ENCODE results near the gene STARD13.

- TF ChIP-seq, protein P1, sequence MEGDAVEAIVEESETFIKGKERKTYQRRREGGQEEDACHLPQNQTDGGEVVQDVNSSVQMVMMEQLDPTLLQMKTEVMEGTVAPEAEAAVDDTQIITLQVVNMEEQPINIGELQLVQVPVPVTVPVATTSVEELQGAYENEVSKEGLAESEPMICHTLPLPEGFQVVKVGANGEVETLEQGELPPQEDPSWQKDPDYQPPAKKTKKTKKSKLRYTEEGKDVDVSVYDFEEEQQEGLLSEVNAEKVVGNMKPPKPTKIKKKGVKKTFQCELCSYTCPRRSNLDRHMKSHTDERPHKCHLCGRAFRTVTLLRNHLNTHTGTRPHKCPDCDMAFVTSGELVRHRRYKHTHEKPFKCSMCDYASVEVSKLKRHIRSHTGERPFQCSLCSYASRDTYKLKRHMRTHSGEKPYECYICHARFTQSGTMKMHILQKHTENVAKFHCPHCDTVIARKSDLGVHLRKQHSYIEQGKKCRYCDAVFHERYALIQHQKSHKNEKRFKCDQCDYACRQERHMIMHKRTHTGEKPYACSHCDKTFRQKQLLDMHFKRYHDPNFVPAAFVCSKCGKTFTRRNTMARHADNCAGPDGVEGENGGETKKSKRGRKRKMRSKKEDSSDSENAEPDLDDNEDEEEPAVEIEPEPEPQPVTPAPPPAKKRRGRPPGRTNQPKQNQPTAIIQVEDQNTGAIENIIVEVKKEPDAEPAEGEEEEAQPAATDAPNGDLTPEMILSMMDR (IDR thresholded peaks at IDR 0.05; ENCODE audit: insufficient read depth, low read length) = no peak
- TF ChIP-seq GABPA (IDR thresholded peaks at IDR 0.05; ENCODE audit: low read depth) = no peak
- no peak for TF ChIP-seq POLR2AphosphoS5 (IDR thresholded peaks at IDR 0.05; ENCODE audit: low read depth)
Measured at GRCh38 chr13:33165787-33166186, 119.8 kb downstream of the STARD13 start.
